Upper lobe of left lung (tissue), 6 donors: ENCODE results near the gene PSMA7. TPM values are rescaled to one million over a fixed set of nuclear protein-coding genes. Genes with fewer than 3 reads are reported as not detected.

Experiments used
- ATAC-seq, 2 donors: fragments of 200-7000 bp; cut with Tn5 transposase; one replicate each; pipeline ENCODE4 v1.9.1; 2022; ENCODE audit warnings: mild to moderate bottlenecking in 2 of 2, moderate library complexity in 2 of 2; ENCODE audit not compliant: low FRiP score in 2 of 2
- DNase-seq, 2 donors: peaks; one replicate each; pipeline ENCODE4 v3.0.0-alpha.2; 2019 to 2020
- H3K27ac ChIP-seq, 4 donors: fragments of 200-600 bp; sonication (generic); one replicate each; pipeline ENCODE4 v1.5.1; 2016 to 2019
- H3K27me3 ChIP-seq, 4 donors: fragments of 200-600 bp; sonication (generic); one replicate each; pipeline ENCODE4 v1.5.1; 2017 to 2019
- H3K36me3 ChIP-seq, 4 donors: fragments of 200-600 bp; sonication (generic); one replicate each; pipeline ENCODE4 v1.5.1; 2016 to 2019
- H3K4me1 ChIP-seq, 4 donors: fragments of 200-600 bp; sonication (generic); one replicate each; pipeline ENCODE4 v1.5.1; 2018 to 2019
- H3K4me3 ChIP-seq, 4 donors: fragments of 200-600 bp; sonication (generic); one replicate each; pipeline ENCODE4 v1.5.1; 2017 to 2019; ENCODE audit warnings: mild to moderate bottlenecking in 2 of 4, moderate library complexity in 1 of 4
- H3K9me3 ChIP-seq, 4 donors: fragments of 200-600 bp; sonication (generic); one replicate each; pipeline ENCODE4 v1.5.1; 2018 to 2019
- EP300 ChIP-seq, 4 donors: sonication (generic); formaldehyde crosslinking; IDR thresholded peaks; one replicate each; pipeline ENCODE4 v1.5.1; 2017; ENCODE audit warnings: antibody characterized with exemption in 4 of 4, control low read depth in 2 of 4
- POLR2A ChIP-seq, 4 donors: fragments of 450-650 bp; IDR thresholded peaks; one replicate each; pipeline ENCODE4 v1.5.1; 2016 to 2017; ENCODE audit warnings: antibody characterized with exemption in 4 of 4, mild to moderate bottlenecking in 2 of 4
- POLR2AphosphoS5 ChIP-seq, 2 donors: sonication (generic); formaldehyde crosslinking; IDR thresholded peaks; one replicate each; pipeline ENCODE4 v1.5.1; 2017; ENCODE audit warnings: antibody characterized with exemption in 2 of 2
- WGBS, 2 donors: methylation state at CpG; one replicate each; pipeline ENCODE4 v1.1.5; 2017 to 2018; 5-methylcytosine and 5-hydroxymethylcytosine counted together
- total RNA-seq, 6 donors: library from RNA; depleted of rRNA in 4 of 6; stranded (reverse); fragments of >200 nt in 4 of 6; gene quantifications; one replicate each; pipeline versions ENCODE4 v1.1.0 to v1.2.1, GENCODE V29; 2016 to 2021
- TF ChIP-seq, protein P1 (sequence below), 6 experiments: fragments of 450-650 bp in 4 of 6; fragments of 200-600 bp in 2 of 6; sonication (generic) in 2 of 6; IDR thresholded peaks; one replicate each; pipeline ENCODE4 v1.5.1; 2016 to 2019; ENCODE audit warnings: antibody characterized with exemption in 6 of 6
- donor health status: DM: no; HTN: no; CAD: no; lungs with moderate emphysema.
- donor health status: DM: no; HTN: yes; CAD: no; lungs with severe emphysema.

PSMA7 gene
- total RNA-seq, 6 donors from 2014 or later: 186 to 317 (median 240) TPM

DNA sequence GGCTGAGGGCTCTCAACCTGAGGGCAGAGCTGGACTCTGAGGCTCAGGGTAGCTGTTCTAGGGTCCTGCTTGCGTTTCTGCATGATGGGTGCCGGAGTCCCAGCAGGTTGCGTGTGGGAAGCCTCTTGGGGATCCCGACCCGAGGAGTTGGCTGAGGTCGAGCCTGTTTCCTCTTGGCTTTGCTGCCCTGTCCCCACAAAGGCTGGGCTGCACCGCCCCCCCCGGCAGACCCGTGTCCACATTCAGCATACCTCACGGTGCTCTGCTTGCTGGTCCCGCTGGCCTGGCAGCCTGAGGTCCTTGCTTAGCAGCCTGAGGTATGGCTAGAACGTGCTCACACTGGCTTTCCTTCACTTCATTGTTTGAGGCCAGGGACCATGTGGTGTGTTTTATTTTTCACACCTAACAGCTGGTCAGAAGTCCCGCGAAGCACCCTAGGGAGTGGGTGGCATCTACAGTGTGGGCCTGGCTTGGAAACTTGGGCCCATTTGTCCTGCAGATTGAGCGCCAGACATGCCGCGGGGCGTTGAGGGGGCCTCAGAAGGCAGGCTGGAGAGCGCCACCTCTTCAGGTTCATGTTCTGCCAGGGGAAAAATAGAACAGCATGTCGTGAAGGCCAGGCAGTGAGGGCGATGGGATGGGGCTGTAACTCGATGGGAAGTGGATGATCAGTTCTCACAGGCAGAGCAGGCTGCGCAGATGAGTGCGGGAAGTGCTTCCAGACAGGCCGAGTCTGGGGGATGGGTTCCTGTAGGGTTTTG is 11.5 kb downstream of the PSMA7 start:
- DNase-seq: peak in 1 of 2 donors; percentile 75
- ATAC-seq: no peak
- Histone ChIP-seq H3K36me3 (peaks cover 48 to 97% (median 79%) of the 10 kb centered on the region in 4 donors), H3K27me3 (no peaks in the 10 kb centered on the region), H3K4me1 (peaks cover 27 to 39% (median 29%) of the 10 kb centered on the region in 4 donors), H3K9me3 (no peaks in the 10 kb centered on the region), H3K4me3 (no peak overlapping the region), H3K27ac (peak overlapping the region in 3 of 4 donors; percentile 74 to 81 (median 81))
- 90 to 92% methylated on average over 19 to 25 of the region's 25 CpGs for WGBS, 2 donors
- no peak for TF ChIP-seq EP300 (IDR thresholded peaks at IDR 0.05)
- TF ChIP-seq POLR2A (IDR thresholded peaks at IDR 0.05): no peak
- no peak for TF ChIP-seq POLR2AphosphoS5 (IDR thresholded peaks at IDR 0.05)
- TF ChIP-seq, protein P1, sequence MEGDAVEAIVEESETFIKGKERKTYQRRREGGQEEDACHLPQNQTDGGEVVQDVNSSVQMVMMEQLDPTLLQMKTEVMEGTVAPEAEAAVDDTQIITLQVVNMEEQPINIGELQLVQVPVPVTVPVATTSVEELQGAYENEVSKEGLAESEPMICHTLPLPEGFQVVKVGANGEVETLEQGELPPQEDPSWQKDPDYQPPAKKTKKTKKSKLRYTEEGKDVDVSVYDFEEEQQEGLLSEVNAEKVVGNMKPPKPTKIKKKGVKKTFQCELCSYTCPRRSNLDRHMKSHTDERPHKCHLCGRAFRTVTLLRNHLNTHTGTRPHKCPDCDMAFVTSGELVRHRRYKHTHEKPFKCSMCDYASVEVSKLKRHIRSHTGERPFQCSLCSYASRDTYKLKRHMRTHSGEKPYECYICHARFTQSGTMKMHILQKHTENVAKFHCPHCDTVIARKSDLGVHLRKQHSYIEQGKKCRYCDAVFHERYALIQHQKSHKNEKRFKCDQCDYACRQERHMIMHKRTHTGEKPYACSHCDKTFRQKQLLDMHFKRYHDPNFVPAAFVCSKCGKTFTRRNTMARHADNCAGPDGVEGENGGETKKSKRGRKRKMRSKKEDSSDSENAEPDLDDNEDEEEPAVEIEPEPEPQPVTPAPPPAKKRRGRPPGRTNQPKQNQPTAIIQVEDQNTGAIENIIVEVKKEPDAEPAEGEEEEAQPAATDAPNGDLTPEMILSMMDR (IDR thresholded peaks at IDR 0.05): no peak

DNA sequence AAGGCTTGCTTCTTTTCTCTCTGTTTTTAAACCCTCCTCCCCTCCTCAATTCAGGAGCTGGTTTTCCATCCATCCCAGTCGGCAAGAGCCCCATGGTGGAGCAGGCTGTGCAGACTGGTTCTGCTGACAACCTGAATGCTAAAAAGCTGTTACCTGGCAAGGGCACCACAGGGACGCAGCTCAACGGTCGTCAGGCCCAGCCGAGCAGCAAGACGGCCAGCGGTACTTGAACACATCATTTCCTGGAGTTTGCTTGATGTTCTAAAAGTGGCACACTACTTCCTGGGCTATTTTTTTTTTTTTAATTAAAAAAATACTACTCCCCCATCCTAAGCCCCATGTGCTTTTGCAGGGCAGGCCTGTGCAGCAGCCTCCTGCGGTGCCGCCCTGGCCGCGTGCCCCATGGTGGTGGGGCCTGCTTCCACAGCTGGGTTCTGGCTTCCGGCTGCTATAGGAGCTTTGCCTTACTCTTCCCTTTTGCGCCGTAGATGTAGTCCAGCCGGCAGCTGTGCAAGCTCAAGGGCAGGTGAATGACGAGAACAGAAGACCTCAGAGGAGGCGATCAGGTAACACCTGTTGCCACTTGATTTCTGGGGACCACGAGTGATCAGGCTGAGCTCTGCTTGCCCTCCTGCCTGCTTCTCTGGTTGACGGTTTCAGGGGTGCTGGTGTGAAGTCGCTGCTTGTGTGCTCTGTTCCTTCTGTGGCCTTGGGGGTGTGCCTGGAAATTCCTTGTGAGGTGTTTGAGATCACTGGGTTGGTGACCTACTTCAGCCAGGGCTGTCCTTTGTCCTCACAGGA is 13.3 kb downstream of the PSMA7 start:
- Histone ChIP-seq H3K4me3 (no peak overlapping the region), H3K9me3 (no peaks in the 10 kb centered on the region), H3K27ac (no peak overlapping the region), H3K36me3 (peaks cover 50 to 99% (median 82%) of the 10 kb centered on the region in 4 donors), H3K27me3 (no peaks in the 10 kb centered on the region), H3K4me1 (peaks cover 23 to 34% (median 25%) of the 10 kb centered on the region in 4 donors)
- ATAC-seq (no peak), DNase-seq (peak in 1 of 2 donors; percentile 71)
- WGBS, 2 donors: 90% methylated on average over 20 of the region's 20 CpGs
- TF ChIP-seq POLR2A (IDR thresholded peaks at IDR 0.05) (no peak), EP300 (IDR thresholded peaks at IDR 0.05) (no peak), POLR2AphosphoS5 (IDR thresholded peaks at IDR 0.05) (no peak)
- TF ChIP-seq, protein P1 (IDR thresholded peaks at IDR 0.05): no peak

- H3K4me3 ChIP-seq: no peak overlapping the region
- peaks cover 50 to 92% (median 76%) of the 10 kb centered on the region in 4 donors for H3K36me3 ChIP-seq
- H3K4me1 ChIP-seq: peaks cover 22 to 28% (median 26%) of the 10 kb centered on the region in 4 donors
- WGBS, 2 donors: 89 to 91% methylated on average over 6 of the region's 6 CpGs
- ATAC-seq: no peak
- no peaks in the 10 kb centered on the region for H3K9me3 ChIP-seq
- TF ChIP-seq EP300 (IDR thresholded peaks at IDR 0.05) (no peak), POLR2A (IDR thresholded peaks at IDR 0.05) (no peak), POLR2AphosphoS5 (IDR thresholded peaks at IDR 0.05) (no peak)
- TF ChIP-seq, protein P1 (IDR thresholded peaks at IDR 0.05): no peak
- DNase-seq: no peak
- H3K27ac ChIP-seq: no peak overlapping the region
- no peaks in the 10 kb centered on the region for H3K27me3 ChIP-seq
Observed at GRCh38 chr20:62128502-62128901, 14.7 kb downstream of the PSMA7 start.

DNA sequence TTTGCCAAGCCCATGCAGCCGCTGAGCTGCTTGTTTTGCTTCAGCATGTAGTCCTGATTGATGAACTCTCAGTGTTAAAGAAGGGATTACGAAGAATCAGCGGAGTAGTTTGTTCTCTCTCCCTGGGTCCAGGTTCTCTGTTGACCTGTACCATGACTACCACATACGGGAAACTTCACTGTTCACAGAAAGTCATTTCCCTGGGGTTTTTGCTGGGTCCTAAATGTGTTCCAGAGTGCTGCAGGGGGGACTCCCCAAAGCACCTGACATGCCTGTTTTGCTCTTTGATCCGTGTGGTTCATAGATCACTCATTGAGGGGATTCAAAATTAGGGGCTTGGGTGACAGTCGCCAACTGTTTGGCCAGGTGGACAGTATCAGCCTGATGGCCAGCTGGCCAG is 15.4 kb downstream of the PSMA7 start:
- TF ChIP-seq POLR2A (IDR thresholded peaks at IDR 0.05) (no peak), EP300 (IDR thresholded peaks at IDR 0.05) (no peak), POLR2AphosphoS5 (IDR thresholded peaks at IDR 0.05) (no peak)
- TF ChIP-seq, protein P1 (IDR thresholded peaks at IDR 0.05): no peak
- Histone ChIP-seq H3K27me3 (no peaks in the 10 kb centered on the region), H3K4me3 (no peak overlapping the region), H3K9me3 (no peaks in the 10 kb centered on the region), H3K36me3 (peaks cover 50 to 85% (median 70%) of the 10 kb centered on the region in 4 donors), H3K4me1 (peaks cover 22 to 28% (median 24%) of the 10 kb centered on the region in 4 donors), H3K27ac (no peak overlapping the region)
- DNase-seq (no peak), ATAC-seq (no peak)
- 92% methylated on average over 6 of the region's 6 CpGs for WGBS, 2 donors
